Head of caudate nucleus (tissue), 42 donors: ENCODE measurements around the gene SERPINA1.
"Not testable (repeated sequence)": the region's sequence is repeated elsewhere in the genome, so short reads cannot be mapped to it uniquely, and the experiment has no call there.

Source experiments
- DNase-seq, 42 donors: peaks; one replicate each; pipeline versions ENCODE4 v3.0.0 to v3.0.0-alpha.2; 2020 to 2021; ENCODE audit warnings: mixed read lengths in 7 of 42
- intact Hi-C: fragments of 100-400 bp; cut with DNase I; formaldehyde crosslinking; loops from one replicate; pipeline ENCODE4 v1.15.0; 2022

Gene SERPINA1

DNA sequence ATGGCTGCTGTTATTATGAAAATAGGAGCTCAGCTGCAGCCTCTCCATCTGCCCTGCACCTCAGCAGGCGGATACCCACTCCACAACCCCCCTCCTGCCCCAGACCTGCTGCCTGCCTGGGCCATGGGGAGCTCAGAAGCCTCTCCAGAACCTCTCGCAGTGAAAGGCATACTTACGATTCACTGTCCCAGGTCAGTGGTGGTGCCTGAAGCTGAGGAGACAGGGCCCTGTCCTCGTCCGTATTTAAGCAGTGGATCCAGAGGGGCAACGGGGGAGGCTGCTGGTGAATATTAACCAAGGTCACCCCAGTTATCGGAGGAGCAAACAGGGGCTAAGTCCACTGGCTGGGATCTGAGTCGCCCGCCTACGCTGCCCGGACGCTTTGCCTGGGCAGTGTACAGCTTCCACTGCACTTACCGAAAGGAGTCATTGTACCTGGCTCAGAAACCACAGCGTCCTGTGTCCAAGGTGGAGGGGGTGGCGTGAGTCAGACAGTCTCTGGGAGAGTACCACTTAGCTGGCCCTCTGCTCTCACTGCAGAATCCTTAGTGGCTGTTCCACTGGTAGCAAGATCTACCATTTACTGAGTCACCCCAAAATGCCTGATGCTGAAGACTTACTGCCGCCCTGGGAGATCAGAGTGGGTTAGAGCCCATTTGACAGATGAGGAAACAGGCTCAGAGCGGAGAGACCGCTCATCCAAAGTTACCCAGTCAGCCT lies at the start of gene SERPINA1:
Gene SERPINA1, minus strand, starts transcription at position 219 of the 720 bp plus-strand sequence. CDS start 5,365 bp downstream, outside the sequence.
- no peak for DNase-seq
- intact Hi-C loops = no loop called here

DNA sequence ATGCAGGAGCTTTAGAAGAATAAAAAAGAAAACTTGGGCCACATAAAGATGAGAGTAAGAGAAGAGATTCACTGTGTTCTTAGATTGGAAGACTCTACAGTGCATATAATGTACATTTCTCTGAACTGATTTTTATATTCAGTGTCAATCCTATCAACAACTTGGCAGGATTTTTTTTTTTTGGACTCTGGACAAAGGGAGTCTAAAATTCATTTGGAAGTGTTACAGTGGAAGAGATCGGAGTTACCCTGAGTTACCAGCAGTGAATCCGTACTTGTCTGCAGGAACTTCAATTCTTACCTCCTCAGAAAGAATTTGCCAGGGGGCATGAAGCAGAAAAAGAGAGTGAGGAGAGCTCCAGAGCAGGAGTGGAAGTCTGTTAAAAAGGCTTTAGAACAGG lies 40.2 kb upstream of the SERPINA1 start:
- intact Hi-C loops = no loop called here
- no peak for DNase-seq

DNA sequence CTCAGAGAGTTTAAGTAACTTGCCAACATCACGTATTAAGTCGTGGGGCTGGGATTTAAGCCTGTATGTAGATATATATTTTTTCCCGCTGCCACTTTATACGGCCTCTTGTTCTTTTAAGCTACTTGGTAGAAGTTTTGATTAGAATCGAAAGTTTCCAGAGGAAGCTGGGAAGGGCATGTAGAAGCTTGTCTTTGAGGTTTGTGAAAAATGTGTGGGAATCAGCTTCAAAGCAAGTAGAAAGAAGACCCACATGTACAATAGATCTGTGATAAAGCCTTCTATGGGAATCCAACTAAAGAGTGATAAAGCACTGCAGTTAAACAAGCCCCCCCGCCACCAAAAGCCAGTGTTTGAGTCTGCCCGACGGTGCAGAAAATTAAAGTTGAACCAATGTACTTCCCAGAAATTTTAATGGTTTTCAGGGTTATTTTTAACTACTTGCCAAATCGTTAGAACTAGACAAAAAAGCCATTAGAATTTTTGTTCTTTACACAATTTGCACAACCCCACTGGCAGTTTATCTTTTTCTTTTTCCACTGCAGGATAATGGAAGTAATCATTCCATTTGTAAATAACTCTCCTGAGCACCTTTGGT lies 38.7 kb upstream of the SERPINA1 start:
- intact Hi-C loops = no loop called here
- DNase-seq = no peak

DNA sequence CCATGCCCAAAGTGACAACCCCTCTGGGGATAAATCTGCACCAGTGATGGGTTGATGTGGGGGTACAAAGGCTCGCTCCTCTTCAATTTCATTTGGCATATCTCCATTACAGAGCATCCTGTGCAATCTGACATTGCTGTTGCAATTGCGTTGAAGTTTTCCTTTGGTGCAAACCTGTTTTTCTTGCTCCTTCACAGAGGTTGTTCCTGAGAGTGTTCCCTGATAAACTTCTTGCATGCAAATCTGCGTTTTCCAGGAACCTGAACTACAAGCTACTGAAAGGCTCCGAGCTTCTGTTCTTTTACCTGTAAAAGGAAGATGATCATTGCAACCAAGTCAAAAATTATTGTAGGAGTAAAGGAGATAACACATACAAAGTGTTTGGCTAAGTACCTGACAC lies 38.1 kb upstream of the SERPINA1 start:
- DNase-seq = no peak
- intact Hi-C loops = no loop called here

DNA sequence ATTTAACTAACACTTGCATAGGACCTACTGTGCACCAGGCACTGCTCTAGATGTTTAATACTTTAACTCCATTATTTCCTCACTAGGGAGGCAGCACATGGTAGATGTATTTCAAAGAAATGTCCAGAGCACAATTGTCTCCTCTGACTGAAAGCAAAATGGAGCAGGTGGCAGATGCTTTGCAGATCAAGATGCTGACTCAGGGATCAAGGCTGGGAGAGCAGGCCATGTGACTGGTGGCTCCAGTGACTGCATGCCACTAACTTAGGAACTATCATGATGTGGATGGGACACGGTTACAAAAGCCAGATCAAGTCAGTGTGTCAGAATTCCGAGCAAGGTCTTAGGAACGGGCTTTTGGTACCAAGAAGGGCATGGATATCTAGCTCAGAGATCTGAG lies 36.0 kb upstream of the SERPINA1 start:
- intact Hi-C loops = no loop called here
- DNase-seq = no peak

DNA sequence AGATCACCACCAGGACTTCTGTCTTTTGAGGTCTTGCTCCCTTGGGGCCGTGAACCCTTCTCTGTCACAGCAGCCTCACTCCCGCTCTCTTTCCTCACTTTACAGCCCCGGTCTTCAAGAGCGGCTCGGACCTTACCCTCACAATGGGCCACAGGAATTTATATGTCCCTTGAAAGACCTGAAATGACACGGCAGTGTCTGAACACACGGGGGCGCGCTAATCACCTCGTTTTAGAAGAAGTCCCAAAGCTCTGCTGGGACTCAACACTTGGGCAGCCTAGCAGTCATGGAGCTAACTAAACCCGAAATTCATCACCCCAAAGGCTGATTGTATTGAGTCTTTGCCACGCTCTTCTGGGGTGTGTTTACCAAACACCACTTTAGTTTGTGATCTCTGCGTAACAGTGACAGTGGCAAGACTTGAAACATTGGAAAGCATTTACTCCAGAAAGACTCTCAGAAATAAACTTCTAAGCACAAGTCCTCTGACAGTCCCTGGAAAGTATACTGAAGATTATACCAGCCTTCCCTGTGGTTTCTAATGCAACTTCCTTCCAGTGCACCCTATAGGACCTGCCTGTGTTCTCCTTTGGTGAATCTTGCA lies 35.2 kb upstream of the SERPINA1 start:
- peak; percentile 47 to 87 (median 75) for DNase-seq
- intact Hi-C loops = no loop called here

DNA sequence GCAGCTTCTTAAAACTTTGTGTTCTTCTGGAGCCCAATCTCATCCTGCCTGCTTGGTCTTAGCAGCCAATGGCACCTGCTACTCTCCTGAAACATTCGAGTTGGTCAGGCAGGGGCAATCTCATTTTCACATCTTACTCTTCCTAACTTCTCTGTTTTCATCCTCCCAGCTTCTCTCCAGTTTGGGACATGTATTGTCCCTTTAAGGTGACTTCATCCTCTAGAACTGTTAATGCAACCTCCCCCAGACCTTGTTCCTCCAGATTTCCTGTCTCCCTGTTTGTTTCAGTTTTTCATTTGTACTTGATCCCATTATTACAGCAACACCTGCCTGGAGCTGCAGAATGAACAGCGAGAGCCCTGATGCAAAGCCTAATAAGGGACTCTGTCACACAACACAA lies 32.9 kb upstream of the SERPINA1 start:
- DNase-seq = no peak
- intact Hi-C loops = no loop called here

DNA sequence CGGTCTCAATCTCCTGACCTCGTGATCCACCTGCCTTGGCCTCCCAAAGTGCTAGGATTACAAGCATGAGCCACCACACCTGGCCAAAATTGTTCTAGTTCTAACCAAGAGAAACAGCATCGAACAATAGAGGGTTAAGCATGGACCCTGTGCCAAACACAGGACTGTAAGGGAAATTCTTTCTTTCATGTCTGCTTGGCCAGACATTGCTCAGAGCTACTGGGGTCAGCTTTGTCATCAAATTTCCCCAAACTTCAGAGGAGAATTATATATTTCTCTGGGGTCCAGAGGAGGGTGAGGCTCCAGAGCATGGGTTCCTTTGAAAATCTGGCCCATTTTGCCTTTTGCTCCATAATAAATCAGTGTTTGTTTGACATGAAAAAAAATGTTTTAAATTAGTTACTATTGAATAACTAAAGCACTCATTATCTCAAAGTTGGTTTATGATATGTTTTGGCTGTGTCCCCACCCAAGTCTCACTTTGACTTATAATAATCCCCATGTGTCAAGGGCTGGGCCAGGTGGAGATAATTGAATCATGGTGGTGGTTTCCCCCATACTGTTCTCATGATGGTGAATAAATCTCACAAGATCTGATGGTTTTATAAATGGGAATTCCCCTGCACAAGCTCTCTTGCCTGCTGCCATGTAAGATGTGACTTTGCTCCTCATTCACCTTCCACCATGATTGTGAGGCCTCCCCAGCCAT lies 29.2 kb upstream of the SERPINA1 start:
- intact Hi-C loops, DNase-seq: not testable (repeated sequence)

DNA sequence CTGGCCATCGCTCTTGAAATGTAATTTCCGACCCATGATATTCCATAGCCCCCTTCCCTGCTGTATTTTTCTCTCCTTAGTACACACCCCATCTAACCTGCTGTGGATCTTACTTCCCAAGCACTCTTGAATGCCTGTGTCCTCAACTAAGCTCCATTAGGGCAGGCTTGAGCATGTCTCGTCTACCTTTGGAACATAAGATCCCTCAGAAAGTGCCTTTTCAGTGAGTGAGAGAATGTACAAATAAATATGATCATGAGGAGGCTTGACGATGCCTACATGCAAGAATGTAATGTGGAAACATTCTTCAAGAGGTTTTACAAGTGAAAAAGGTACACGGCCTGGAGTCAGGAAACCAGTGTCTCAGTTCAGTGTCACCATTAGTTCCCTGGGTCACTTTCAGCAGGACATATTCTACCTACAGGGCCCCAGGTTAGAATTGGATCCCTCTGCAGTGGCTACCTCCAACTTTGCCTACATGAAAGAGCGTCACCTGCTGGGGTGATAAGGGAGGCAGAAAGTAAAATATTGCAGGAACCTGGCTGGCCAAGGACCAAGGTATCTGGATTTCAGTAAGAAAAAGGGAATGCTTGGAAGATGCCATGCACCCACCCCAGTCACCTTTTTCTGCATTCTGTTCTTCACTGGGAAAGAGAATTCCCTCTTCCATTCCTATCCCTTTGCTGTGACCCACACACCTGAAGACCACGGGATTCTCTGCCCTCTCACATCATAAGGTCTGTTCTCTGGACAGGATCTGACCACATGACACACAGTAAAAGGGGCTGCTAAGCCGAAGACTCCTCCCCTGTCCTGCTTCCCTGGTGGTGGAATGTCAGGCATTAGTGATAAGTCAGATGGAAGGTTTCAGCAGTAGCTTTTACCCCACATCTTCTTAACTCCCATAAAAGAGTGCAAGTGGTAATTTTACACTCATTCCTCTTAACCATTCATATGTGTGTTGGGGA lies 24.6 kb upstream of the SERPINA1 start:
- DNase-seq = no peak
- intact Hi-C loops = no loop called here

DNA sequence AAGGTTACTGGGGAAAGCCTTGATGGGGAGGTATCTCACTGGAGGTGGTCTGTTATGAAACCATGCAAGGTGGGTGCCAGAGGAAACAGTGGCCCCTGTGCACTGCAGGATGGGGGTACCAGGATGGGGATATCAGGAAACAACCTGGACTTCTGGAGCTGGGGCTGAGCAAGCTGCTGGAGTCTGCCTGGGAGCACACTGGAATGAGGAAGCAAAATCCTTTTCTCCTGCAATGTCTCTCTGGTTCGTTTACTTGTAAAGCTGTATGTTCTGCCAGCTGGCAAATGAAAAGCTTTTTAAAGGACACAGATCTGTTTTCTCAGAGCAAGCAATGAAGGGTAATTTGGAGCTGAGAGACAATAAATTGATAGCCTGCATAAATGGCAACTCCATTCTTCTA lies 23.2 kb upstream of the SERPINA1 start:
- DNase-seq = no peak
- intact Hi-C loops = no loop called here

DNA sequence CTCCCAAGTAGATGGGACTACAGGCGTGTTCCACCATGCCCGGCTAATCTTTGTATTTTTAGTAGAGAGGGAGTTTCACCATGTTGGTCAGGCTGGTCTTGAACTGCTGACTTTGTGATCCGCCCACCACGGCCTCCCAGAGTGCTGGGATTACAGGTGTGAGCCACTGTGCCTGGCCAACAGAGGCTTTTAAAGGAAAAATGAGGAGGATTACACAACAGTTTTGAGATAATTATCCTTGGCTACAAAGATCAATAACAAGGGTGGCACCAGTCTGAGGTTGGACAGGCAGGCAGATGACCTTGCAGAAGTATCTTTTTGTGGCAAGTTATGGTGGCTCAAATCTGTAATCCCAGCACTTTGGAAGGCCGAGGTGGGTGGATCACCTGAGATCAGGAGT lies 21.0 kb upstream of the SERPINA1 start:
- intact Hi-C loops, DNase-seq: not testable (repeated sequence)

DNA sequence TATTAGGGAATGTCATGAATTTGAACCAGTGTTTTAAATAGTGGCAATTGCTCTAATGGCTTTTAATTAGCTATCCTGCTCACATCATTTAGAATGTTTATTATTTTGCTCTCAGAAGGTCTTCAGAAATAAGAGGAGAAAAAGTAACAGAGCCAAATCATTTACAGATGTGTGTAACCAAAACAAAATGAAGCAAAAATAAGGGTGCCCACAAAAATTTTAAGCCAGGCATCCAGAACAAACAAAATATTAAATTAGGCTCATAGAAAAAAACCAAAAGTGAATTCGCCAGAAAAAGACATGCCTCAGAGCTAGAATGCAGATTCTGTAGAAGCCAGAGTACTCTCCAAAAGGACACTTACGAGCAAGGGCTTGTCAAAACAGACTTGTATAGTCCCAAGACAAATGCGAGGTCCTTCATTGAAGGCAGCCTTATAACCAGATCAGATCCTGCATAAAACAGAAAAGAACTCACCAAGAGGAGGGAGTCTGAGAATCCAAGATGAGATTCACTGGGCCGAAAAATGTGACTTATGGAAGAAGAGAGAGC lies 20.2 kb upstream of the SERPINA1 start:
- no peak for DNase-seq
- intact Hi-C loops = no loop called here

DNA sequence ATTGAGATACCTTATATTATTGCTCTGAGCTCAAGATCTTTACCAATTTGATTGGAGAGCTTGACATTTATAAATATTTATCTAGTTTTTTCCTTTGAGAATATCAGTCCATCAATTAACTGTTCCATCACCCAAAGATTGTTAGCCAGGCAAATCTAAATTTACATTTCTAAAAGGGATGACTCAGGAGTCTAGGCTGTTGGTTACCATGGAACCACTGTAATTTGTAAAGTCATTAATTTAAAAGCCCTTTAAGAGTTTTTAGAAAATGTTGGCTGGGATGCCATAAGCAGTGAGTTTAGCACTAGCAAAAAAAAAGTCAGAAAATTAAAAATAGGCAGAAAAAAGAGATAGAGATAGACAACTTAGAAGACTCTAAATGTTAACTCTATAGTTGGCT lies 19.5 kb upstream of the SERPINA1 start:
- intact Hi-C loops = no loop called here
- no peak for DNase-seq

DNA sequence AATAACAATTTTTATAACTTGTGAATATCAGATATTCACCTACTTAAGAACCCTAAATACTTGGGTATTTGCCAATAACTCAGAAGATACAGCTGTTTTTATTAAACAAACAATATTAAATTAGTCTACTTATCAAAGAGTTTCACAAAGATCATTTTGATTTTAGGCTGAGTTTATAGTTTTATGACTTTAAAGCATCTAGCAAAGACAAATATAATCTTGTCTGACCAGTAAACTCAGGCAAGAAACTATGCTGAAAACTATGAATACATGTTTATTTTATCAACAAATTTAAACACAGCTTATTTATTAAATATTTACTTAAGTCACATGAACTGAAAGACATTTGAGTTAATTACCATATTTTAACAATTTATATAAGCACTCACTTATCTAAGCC lies 18.5 kb upstream of the SERPINA1 start:
- intact Hi-C loops = no loop called here
- DNase-seq = no peak

DNA sequence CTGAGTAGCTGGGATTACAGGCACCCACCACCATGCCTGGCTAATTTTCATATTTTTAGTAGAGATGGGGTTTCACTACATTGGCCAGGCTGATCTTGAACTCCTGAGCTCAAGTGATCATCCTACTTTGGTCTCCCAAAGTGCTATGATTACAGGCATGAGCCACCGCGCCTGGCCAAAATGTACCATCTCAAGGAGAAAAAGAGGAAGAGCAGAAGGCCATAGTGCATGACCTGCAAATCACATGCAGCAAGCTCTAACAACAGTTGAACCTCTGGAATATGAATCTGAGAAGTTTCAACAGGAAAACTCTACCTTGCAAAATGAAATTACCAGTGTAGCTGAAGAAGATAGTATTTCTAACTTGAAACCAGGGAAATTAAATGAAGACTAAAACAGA lies 17.1 kb upstream of the SERPINA1 start:
- intact Hi-C loops = no loop called here
- DNase-seq = no peak

DNA sequence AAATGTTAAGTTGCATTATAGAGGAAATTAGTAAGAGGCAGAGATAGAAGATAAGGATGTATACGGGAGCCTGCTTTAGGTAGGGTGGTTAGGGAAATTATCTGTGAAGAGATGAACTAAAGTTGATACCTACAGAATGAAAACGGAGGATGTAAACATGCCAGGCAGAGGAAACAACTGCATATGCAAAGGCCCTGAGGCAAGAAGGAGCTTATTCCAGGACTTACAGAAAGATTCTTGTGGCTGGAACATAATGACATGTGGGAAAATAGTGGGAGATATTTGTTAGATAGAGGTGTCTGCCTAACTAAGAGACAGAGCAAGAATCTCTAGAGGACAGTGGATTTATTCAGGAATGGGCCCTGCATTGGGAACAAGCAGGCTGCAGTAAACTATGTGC lies 16.2 kb upstream of the SERPINA1 start:
- DNase-seq = no peak
- intact Hi-C loops = no loop called here

DNA sequence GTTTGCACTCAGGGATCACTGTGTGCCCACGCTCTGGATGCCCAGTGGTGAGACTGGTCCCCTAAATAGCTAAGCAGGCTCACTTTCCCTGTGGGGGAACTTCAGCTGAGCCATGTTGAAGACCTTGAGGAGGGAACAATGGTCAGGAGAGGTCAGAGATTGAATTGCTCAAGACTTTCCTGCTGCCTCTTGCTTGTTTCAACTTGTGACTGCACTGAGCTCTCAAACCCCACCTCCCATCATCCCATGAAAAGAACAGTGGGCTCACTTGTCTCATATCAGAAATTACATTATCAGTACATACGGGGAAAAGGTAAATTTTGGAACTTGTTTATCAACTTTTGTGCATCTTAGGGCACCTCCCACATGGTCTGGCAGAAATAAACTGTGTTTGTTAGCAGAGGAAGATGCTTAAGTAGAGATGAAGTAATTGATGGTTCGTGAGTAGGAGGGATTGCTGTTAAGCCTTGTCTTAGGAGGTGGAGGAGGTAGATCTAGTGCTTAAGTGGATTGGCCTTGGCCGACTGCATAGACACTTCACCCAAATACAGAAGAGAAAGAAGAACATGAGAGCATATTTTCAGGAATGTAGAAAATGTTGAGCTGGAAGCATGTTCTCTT lies 15.0 kb upstream of the SERPINA1 start:
- intact Hi-C loops = no loop called here
- DNase-seq = no peak

DNA sequence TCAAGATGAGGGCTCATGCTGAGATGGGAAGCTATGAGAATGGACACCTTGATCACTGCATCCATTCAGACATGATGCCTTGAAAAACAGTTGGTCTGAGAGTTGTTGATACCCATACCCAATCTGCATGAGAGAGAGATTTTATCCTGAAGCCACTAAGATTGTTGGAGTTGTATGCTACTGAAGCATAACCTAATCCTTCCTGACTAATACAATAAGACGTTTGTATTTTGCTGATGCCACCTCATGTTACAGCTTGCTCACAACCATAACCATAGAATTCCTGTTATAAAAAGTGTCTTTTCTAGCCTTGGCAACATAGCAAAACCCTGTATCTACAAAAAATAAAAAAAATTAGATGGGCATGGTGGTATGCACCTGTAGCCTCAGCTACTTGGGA lies 12.7 kb upstream of the SERPINA1 start:
- intact Hi-C loops = no loop called here
- no peak for DNase-seq
